Suprapubic skin (tissue), 3 donors: Measurements from ENCODE around the gene SENP7.
"Not testable (repeated sequence)": the region's sequence is repeated elsewhere in the genome, so short reads cannot be mapped to it uniquely, and the experiment has no call there.

Source experiments
- CTCF ChIP-seq, 2 donors: fragments of 200-600 bp in 1 of 2; fragments of 450-650 bp in 1 of 2; sonication (generic) in 1 of 2; IDR thresholded peaks; one replicate each; pipeline ENCODE4 v1.5.1; 2016 to 2019; ENCODE audit warnings: antibody characterized with exemption in 2 of 2, mild to moderate bottlenecking in 1 of 2, moderate library complexity in 1 of 2
- POLR2AphosphoS5 ChIP-seq, 3 donors: sonication (generic); formaldehyde crosslinking; IDR thresholded peaks; one replicate each; pipeline ENCODE4 v1.6.1; 2017; ENCODE audit warnings: antibody characterized with exemption in 3 of 3

GRCh38 chr3:101467310-101467663, 45.7 kb downstream of the SENP7 start:
- not testable (repeated sequence) for TF ChIP-seq CTCF, POLR2AphosphoS5 (IDR thresholded peaks at IDR 0.05)
